Activated naive CD4-positive, alpha-beta T cell treated with anti-CD3 and anti-CD28 coated beads for 36 hours (primary cell): ENCODE data around the gene CPEB1. TPM values are rescaled to one million over a fixed set of nuclear protein-coding genes. Genes with fewer than 3 reads are reported as not detected.
A peak's percentile ranks its signal among the peaks of the same experiment; 100 is the strongest.
"Not testable (repeated sequence)": the region's sequence is repeated elsewhere in the genome, so short reads cannot be mapped to it uniquely, and the experiment has no call there.

Source experiments
- CTCF ChIA-PET: fragments of 350-600 bp; sonication (Branson Sonifier 250); formaldehyde crosslinking; loops from one replicate; lab custom pipeline; 2021; ENCODE audit warnings: antibody characterized with exemption; lab: Charles Lee
- DNase-seq: peaks from one replicate; pipeline ENCODE4 v3.0.0-alpha.2; 2020
- H3K27ac Mint-ChIP-seq: one replicate; pipeline ENCODE4 v1.8.0; 2021; ENCODE audit warnings: mild to moderate bottlenecking, mixed read lengths
- H3K27me3 Mint-ChIP-seq: one replicate; pipeline ENCODE4 v1.8.0; 2021; ENCODE audit warnings: low read depth, mixed read lengths
- H3K36me3 Mint-ChIP-seq: one replicate; pipeline ENCODE4 v1.8.0; 2021; ENCODE audit warnings: low read depth, mixed read lengths
- H3K4me1 Mint-ChIP-seq: one replicate; pipeline ENCODE4 v1.8.0; 2021; ENCODE audit warnings: low read depth, mixed read lengths
- H3K4me3 Mint-ChIP-seq: one replicate; pipeline ENCODE4 v1.8.0; 2021; ENCODE audit warnings: mild to moderate bottlenecking, moderate library complexity, mixed read lengths
- H3K9me3 Mint-ChIP-seq: one replicate; pipeline ENCODE4 v1.8.0; 2021; ENCODE audit warnings: mixed read lengths
- intact Hi-C: fragments of 100-400 bp; cut with micrococcal nuclease; formaldehyde crosslinking; loops from one replicate; pipeline ENCODE4 v1.15.1; 2023
- total RNA-seq, 2 experiments: library from RNA; stranded (reverse); gene quantifications; one replicate each; pipeline ENCODE4 v1.2.3, GENCODE V29; 2021

CPEB1 gene
- total RNA-seq, 2 experiments from 2014 or later: 0.10 TPM; not detected in 1

GRCh38 chr15:82647835-82648256 is 683 bp upstream of the CPEB1 start:
- H3K4me3 Mint-ChIP-seq: peak overlapping the region; percentile 48
- peaks cover 43% of the 10 kb centered on the region for H3K27me3 Mint-ChIP-seq

GRCh38 chr15:82646250-82647044 is 716 bp downstream of the CPEB1 start:
- Mint-ChIP-seq H3K27ac (no peak overlapping the region), H3K4me3 (peak overlapping the region; percentile 24), H3K4me1 (peaks cover 8% of the 10 kb centered on the region), H3K36me3 (no peaks in the 10 kb centered on the region), H3K27me3 (peaks cover 47% of the 10 kb centered on the region), H3K9me3 (no peaks in the 10 kb centered on the region)
- CTCF ChIA-PET: no interaction called here
- intact Hi-C loops: loop anchor here (10.0 kb wide), 1 partner anchor 338 kb away; the partner anchor contains the start of gene RAMAC
- peak; percentile 11 for DNase-seq

More at GRCh38 chr15:82647835-82648256, 683 bp upstream of the CPEB1 start:
- no peaks in the 10 kb centered on the region for H3K36me3 Mint-ChIP-seq
- DNase-seq: peak; percentile 39
- no peak overlapping the region for H3K27ac Mint-ChIP-seq
- H3K4me1 Mint-ChIP-seq: peaks cover 8% of the 10 kb centered on the region
- H3K9me3 Mint-ChIP-seq: no peaks in the 10 kb centered on the region
- intact Hi-C loops: loop anchor here (10.0 kb wide), 1 partner anchor 337 kb away; the partner anchor contains the start of gene RAMAC
- CTCF ChIA-PET: no interaction called here

GRCh38 chr15:82644967-82645852 is 2.0 kb downstream of the CPEB1 start:
- CTCF ChIA-PET, H3K9me3 Mint-ChIP-seq, H3K36me3 Mint-ChIP-seq, H3K4me3 Mint-ChIP-seq, H3K27ac Mint-ChIP-seq, DNase-seq, H3K4me1 Mint-ChIP-seq: not testable (repeated sequence)
- intact Hi-C loops: loop anchor here (10.0 kb wide), 1 partner anchor 340 kb away; the partner anchor contains the start of gene RAMAC
- H3K27me3 Mint-ChIP-seq: peaks cover 57% of the 10 kb centered on the region

- DNase-seq: no peak
- Mint-ChIP-seq H3K4me1 (peaks cover 8% of the 10 kb centered on the region), H3K9me3 (no peaks in the 10 kb centered on the region), H3K4me3 (no peak overlapping the region), H3K27ac (no peak overlapping the region), H3K27me3 (peaks cover 66% of the 10 kb centered on the region), H3K36me3 (no peaks in the 10 kb centered on the region)
- CTCF ChIA-PET: interaction anchor here (0.6 kb wide), 1 partner anchor 87 kb away, joined by 3 read pairs; no protein-coding TSS in a partner anchor
- intact Hi-C loops: loop anchor here (10.0 kb wide), 1 partner anchor 341 kb away; the partner anchor contains the start of gene RAMAC
Observed at GRCh38 chr15:82643992-82644391, 3.2 kb downstream of the CPEB1 start.

GRCh38 chr15:82642656-82643055 is 4.5 kb downstream of the CPEB1 start:
- H3K36me3 Mint-ChIP-seq: no peaks in the 10 kb centered on the region
- no peak overlapping the region for H3K27ac Mint-ChIP-seq
- H3K4me3 Mint-ChIP-seq: no peak overlapping the region
- intact Hi-C loops: loop anchor here (10.0 kb wide), 1 partner anchor 342 kb away; the partner anchor contains the start of gene RAMAC
- no peaks in the 10 kb centered on the region for H3K9me3 Mint-ChIP-seq
- DNase-seq: no peak
- peaks cover 6% of the 10 kb centered on the region for H3K4me1 Mint-ChIP-seq
- CTCF ChIA-PET: no interaction called here
- H3K27me3 Mint-ChIP-seq: peaks cover 57% of the 10 kb centered on the region

GRCh38 chr15:82641129-82641798 is 5.9 kb downstream of the CPEB1 start:
- no peaks in the 10 kb centered on the region for H3K36me3 Mint-ChIP-seq
- H3K4me1 Mint-ChIP-seq: peaks cover 3% of the 10 kb centered on the region
- intact Hi-C loops: loop anchor here (10.0 kb wide), 1 partner anchor 344 kb away; the partner anchor contains the start of gene RAMAC

GRCh38 chr15:82640672-82641071 is 6.5 kb downstream of the CPEB1 start:
- CTCF ChIA-PET: no interaction called here
- Mint-ChIP-seq H3K27me3 (peaks cover 61% of the 10 kb centered on the region), H3K36me3 (no peaks in the 10 kb centered on the region), H3K4me1 (no peaks in the 10 kb centered on the region), H3K27ac (no peak overlapping the region), H3K9me3 (no peaks in the 10 kb centered on the region), H3K4me3 (no peak overlapping the region)
- intact Hi-C loops: loop anchor here (10.0 kb wide), 1 partner anchor 344 kb away; the partner anchor contains the start of gene RAMAC
- no peak for DNase-seq

More at GRCh38 chr15:82641129-82641798, 5.9 kb downstream of the CPEB1 start:
- DNase-seq: no peak
- CTCF ChIA-PET: interaction anchor here (0.5 kb wide), 1 partner anchor 147 kb away, joined by 5 read pairs; no protein-coding TSS in a partner anchor
- Mint-ChIP-seq H3K9me3 (no peaks in the 10 kb centered on the region), H3K27me3 (peaks cover 61% of the 10 kb centered on the region), H3K27ac (no peak overlapping the region), H3K4me3 (no peak overlapping the region)

- peaks cover 34% of the 10 kb centered on the region for H3K27me3 Mint-ChIP-seq
- H3K9me3 Mint-ChIP-seq: no peaks in the 10 kb centered on the region
- no peak overlapping the region for H3K27ac Mint-ChIP-seq
- intact Hi-C loops: no loop called here
- DNase-seq: no peak
- CTCF ChIA-PET: no interaction called here
- H3K4me3 Mint-ChIP-seq: no peak overlapping the region
- no peaks in the 10 kb centered on the region for H3K4me1 Mint-ChIP-seq
- H3K36me3 Mint-ChIP-seq: no peaks in the 10 kb centered on the region
Observed at GRCh38 chr15:82635798-82636197, 11.4 kb downstream of the CPEB1 start.

GRCh38 chr15:82630033-82630432 is 17.1 kb downstream of the CPEB1 start:
- H3K36me3 Mint-ChIP-seq: no peaks in the 10 kb centered on the region
- intact Hi-C loops: no loop called here
- H3K27me3 Mint-ChIP-seq: no peaks in the 10 kb centered on the region
- H3K4me1 Mint-ChIP-seq: no peaks in the 10 kb centered on the region
- H3K27ac Mint-ChIP-seq: no peak overlapping the region
- no peak overlapping the region for H3K4me3 Mint-ChIP-seq
- no peaks in the 10 kb centered on the region for H3K9me3 Mint-ChIP-seq
- CTCF ChIA-PET: no interaction called here
- DNase-seq: no peak

GRCh38 chr15:82625136-82625535 is 22.0 kb downstream of the CPEB1 start:
- no peaks in the 10 kb centered on the region for H3K36me3 Mint-ChIP-seq
- no peaks in the 10 kb centered on the region for H3K4me1 Mint-ChIP-seq
- intact Hi-C loops: no loop called here
- no peaks in the 10 kb centered on the region for H3K9me3 Mint-ChIP-seq
- no peaks in the 10 kb centered on the region for H3K27me3 Mint-ChIP-seq
- CTCF ChIA-PET: no interaction called here
- no peak overlapping the region for H3K27ac Mint-ChIP-seq
- no peak for DNase-seq
- H3K4me3 Mint-ChIP-seq: no peak overlapping the region

GRCh38 chr15:82624438-82624837 is 22.7 kb downstream of the CPEB1 start:
- H3K27me3 Mint-ChIP-seq: no peaks in the 10 kb centered on the region
- no peak for DNase-seq
- H3K4me3 Mint-ChIP-seq: no peak overlapping the region
- intact Hi-C loops: no loop called here
- no peaks in the 10 kb centered on the region for H3K4me1 Mint-ChIP-seq
- no peak overlapping the region for H3K27ac Mint-ChIP-seq
- CTCF ChIA-PET: no interaction called here
- H3K36me3 Mint-ChIP-seq: no peaks in the 10 kb centered on the region
- H3K9me3 Mint-ChIP-seq: no peaks in the 10 kb centered on the region
